Measurements from ENCODE around the gene DNAJC9. TPM values are rescaled to one million over a fixed set of nuclear protein-coding genes. Genes with fewer than 3 reads are reported as not detected.

DNAJC9 gene
- total and polyA plus RNA-seq, 5 experiments from 2014 or later, result 27.5 to 30.8 (median 28.5) TPM

GRCh38 chr10:73233883-73234282, 13.2 kb downstream of the DNAJC9 start:
- Mint-ChIP-seq H3K27me3 (no peaks in the 10 kb centered on the region), H3K4me1 (no peaks in the 10 kb centered on the region), H3K36me3 (peaks cover 0 to 53% (median 1%) of the 10 kb centered on the region in 3 donors), H3K4me3 (no peak overlapping the region), H3K27ac (no peak overlapping the region), H3K9me3 (no peaks in the 10 kb centered on the region)
- ATAC-seq, result no peak
- DNase-seq, result no peak
- POLR2A ChIA-PET, result interaction anchor here (0.6 kb wide), 1 partner anchor 104 kb away, joined by 4 read pairs; no protein-coding TSS in a partner anchor

GRCh38 chr10:73232887-73233286, 14.2 kb downstream of the DNAJC9 start:
- no peak for DNase-seq
- POLR2A ChIA-PET, result no interaction called here
- no peaks in the 10 kb centered on the region for H3K27me3 Mint-ChIP-seq
- H3K36me3 Mint-ChIP-seq, result peaks cover 0 to 55% (median 1%) of the 10 kb centered on the region in 3 donors
- H3K9me3 Mint-ChIP-seq, result no peaks in the 10 kb centered on the region
- H3K4me3 Mint-ChIP-seq, result no peak overlapping the region
- peak overlapping the region in 6 of 10 donors; percentile 0 to 66 (median 47) for H3K27ac Mint-ChIP-seq
- no peaks in the 10 kb centered on the region for H3K4me1 Mint-ChIP-seq
- ATAC-seq, result no peak

DNA sequence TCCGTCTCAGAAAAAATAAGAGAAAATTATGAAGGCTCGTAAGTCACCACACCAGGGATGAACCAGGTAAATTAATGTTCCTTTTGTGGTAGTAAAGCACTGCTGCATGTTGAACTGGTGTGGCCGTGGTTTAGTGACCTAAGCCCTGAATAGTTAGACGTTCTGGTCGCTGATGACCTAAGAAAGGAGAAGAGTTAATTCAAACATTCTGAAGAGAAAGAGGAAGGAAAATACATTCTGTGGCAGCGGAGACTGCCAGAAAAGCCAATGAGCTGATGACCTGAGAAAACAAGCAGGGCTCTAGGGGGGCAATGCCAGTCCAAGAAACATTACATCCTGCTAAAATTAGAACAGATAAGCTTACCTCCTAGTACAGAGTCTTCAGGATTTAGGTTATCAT, 17.5 kb downstream of the DNAJC9 start:
- peaks cover 0 to 37% (median 1%) of the 10 kb centered on the region in 3 donors for H3K36me3 Mint-ChIP-seq
- ATAC-seq (no peak), DNase-seq (no peak)
- no peak overlapping the region for H3K4me3 Mint-ChIP-seq
- no peaks in the 10 kb centered on the region for H3K9me3 Mint-ChIP-seq
- POLR2A ChIA-PET, result no interaction called here
- H3K27ac Mint-ChIP-seq, result peak overlapping the region in 3 of 10 donors; percentile 28 to 58 (median 46)
- no peaks in the 10 kb centered on the region for H3K4me1 Mint-ChIP-seq
- no peaks in the 10 kb centered on the region for H3K27me3 Mint-ChIP-seq

DNA sequence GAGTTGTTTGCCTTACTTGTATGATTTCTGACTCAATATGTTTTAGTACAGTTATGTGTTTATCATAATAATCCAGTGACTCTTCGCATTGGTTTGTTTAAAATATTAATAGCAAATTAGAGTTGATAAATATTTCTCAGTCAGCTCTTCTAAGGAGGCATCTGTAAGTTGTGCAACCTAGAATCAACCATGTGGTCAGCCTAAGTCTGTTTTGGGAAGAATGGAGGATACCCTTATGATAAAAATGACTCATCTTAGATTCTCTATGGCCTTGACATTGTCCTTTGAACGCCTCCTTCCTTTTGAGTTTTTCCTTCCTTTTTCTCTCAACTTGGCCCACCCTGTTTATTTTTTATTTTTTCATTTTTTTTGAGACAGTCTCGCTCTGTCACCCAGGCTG, 18.8 kb downstream of the DNAJC9 start:
- H3K9me3 Mint-ChIP-seq, result no peaks in the 10 kb centered on the region
- H3K4me1 Mint-ChIP-seq, result no peaks in the 10 kb centered on the region
- H3K27ac Mint-ChIP-seq, result peak overlapping the region in 1 of 10 donors; percentile 46
- POLR2A ChIA-PET, result no interaction called here
- no peak for DNase-seq
- H3K36me3 Mint-ChIP-seq, result peaks cover 0 to 26% (median 0%) of the 10 kb centered on the region in 3 donors
- ATAC-seq, result no peak
- no peak overlapping the region for H3K4me3 Mint-ChIP-seq
- H3K27me3 Mint-ChIP-seq, result no peaks in the 10 kb centered on the region

DNA sequence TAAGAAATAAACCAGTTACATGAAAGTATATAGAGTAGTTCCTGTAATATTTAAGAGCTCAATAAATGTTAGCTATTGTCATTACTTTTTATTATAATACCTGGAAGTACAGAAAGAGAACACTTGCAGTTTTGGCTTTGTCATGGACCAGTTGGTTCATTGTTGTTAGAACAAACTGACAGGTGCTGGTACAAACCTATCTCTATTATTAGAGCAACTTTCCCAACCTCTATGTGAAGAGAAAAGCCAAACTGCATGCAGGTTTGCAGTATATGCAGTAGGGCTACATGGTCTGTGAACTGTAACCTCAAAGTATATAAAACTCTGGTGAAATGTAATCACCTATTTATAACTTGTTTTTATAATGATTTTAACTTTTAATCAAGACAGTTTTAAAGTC, 20.4 kb downstream of the DNAJC9 start:
- POLR2A ChIA-PET, result no interaction called here
- Mint-ChIP-seq H3K9me3 (no peaks in the 10 kb centered on the region), H3K27ac (no peak overlapping the region), H3K4me1 (no peaks in the 10 kb centered on the region), H3K27me3 (no peaks in the 10 kb centered on the region), H3K4me3 (no peak overlapping the region), H3K36me3 (peaks cover 0 to 26% (median 0%) of the 10 kb centered on the region in 3 donors)
- ATAC-seq (no peak), DNase-seq (no peak)

GRCh38 chr10:73225518-73225917, 21.5 kb downstream of the DNAJC9 start:
- ATAC-seq (no peak), DNase-seq (no peak)
- Mint-ChIP-seq H3K36me3 (peaks cover 0 to 25% (median 0%) of the 10 kb centered on the region in 3 donors), H3K27me3 (no peaks in the 10 kb centered on the region), H3K27ac (no peak overlapping the region), H3K9me3 (no peaks in the 10 kb centered on the region), H3K4me3 (no peak overlapping the region), H3K4me1 (no peaks in the 10 kb centered on the region)
- POLR2A ChIA-PET, result no interaction called here

DNA sequence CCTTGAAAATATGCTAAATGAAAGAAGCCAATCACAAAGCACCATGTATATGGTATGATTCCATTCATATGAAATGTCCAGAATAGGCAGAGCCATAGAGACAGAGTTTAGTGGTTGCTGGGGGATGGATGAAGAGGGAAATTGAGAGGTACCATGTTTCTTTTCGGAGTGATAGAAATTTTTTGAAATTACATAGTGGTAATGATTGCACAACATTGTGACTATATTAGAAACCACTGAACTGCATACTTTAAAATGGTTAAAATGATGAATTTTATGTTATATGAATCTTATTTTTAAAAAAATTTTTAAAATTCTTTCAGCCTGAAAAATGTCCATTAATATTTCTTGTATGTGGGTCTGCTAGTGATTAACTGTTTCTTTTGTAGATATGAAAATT, 26.1 kb downstream of the DNAJC9 start:
- Mint-ChIP-seq H3K27me3 (no peaks in the 10 kb centered on the region), H3K9me3 (peaks cover 0 to 4% (median 0%) of the 10 kb centered on the region in 9 donors), H3K4me3 (no peak overlapping the region), H3K4me1 (no peaks in the 10 kb centered on the region), H3K27ac (no peak overlapping the region), H3K36me3 (peaks cover 14 to 43% (median 24%) of the 10 kb centered on the region in 3 donors)
- DNase-seq (no peak), ATAC-seq (no peak)
- POLR2A ChIA-PET, result no interaction called here

GRCh38 chr10:73219384-73219783, 27.7 kb downstream of the DNAJC9 start:
- Mint-ChIP-seq H3K27me3 (no peaks in the 10 kb centered on the region), H3K9me3 (peaks cover 0 to 5% (median 0%) of the 10 kb centered on the region in 9 donors), H3K4me3 (no peak overlapping the region), H3K27ac (no peak overlapping the region), H3K4me1 (peaks cover 0 to 1% (median 0%) of the 10 kb centered on the region in 4 donors), H3K36me3 (peaks cover 16 to 53% (median 32%) of the 10 kb centered on the region in 3 donors)
- ATAC-seq, result no peak
- POLR2A ChIA-PET, result no interaction called here
- no peak for DNase-seq

GRCh38 chr10:73218431-73219191, 28.4 kb downstream of the DNAJC9 start:
- Mint-ChIP-seq H3K4me1 (peaks cover 0 to 2% (median 0%) of the 10 kb centered on the region in 4 donors), H3K27me3 (no peaks in the 10 kb centered on the region), H3K36me3 (peaks cover 16 to 60% (median 39%) of the 10 kb centered on the region in 3 donors), H3K9me3 (peaks cover 0 to 5% (median 0%) of the 10 kb centered on the region in 9 donors), H3K27ac (no peak overlapping the region), H3K4me3 (no peak overlapping the region)
- peak in 1 of 10 donors; percentile 1 for DNase-seq
- POLR2A ChIA-PET, result no interaction called here
- ATAC-seq, result no peak

DNA sequence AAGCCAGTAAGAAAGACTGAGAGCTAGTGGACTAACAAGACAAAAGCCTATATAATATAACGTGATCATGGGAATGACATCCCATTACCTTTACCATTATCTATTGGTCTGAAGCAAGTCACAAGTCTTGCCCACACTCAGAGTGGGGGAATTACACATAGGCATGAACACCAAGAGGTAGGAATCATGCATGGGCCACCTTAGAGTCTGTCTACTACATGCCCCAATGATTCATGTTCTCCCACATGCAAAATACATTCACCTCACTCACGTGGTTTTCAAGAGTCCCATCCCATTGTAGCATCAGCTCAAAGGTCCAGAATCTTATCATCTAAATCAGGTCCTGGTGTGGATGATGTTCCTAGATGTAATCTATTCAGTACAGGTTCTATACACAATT, 29.4 kb downstream of the DNAJC9 start:
- Mint-ChIP-seq H3K27me3 (no peaks in the 10 kb centered on the region), H3K27ac (no peak overlapping the region), H3K4me3 (no peak overlapping the region), H3K9me3 (peaks cover 0 to 5% (median 0%) of the 10 kb centered on the region in 9 donors), H3K36me3 (peaks cover 16 to 69% (median 49%) of the 10 kb centered on the region in 3 donors), H3K4me1 (peaks cover 0 to 3% (median under 1%) of the 10 kb centered on the region in 4 donors)
- no peak for DNase-seq
- POLR2A ChIA-PET, result no interaction called here
- no peak for ATAC-seq

DNA sequence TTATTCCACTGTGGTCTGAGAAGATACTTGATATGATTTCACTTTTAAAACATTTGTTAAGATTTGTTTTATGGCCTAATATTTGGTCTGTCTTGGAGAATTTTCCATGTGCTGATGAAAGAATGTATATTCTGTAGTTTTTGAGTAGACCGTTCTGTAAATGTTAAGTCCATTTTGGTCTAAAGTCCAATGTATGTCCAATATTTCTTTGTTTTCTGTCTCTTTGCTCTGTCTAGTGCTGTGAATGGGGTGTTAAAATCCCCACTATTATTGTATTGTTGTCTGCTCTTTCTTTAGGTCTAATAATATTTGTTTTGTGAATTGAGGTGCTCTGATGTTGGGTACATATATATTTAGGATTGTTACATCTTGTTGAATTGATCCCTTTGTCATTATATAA, 31.3 kb downstream of the DNAJC9 start:
- Mint-ChIP-seq H3K27me3 (no peaks in the 10 kb centered on the region), H3K36me3 (peaks cover 16 to 67% (median 58%) of the 10 kb centered on the region in 3 donors), H3K27ac (no peak overlapping the region), H3K4me3 (no peak overlapping the region), H3K4me1 (peaks cover 0 to 3% (median under 1%) of the 10 kb centered on the region in 4 donors), H3K9me3 (peaks cover 0 to 5% (median 0%) of the 10 kb centered on the region in 9 donors)
- POLR2A ChIA-PET, result no interaction called here
- no peak for DNase-seq
- ATAC-seq, result no peak

DNA sequence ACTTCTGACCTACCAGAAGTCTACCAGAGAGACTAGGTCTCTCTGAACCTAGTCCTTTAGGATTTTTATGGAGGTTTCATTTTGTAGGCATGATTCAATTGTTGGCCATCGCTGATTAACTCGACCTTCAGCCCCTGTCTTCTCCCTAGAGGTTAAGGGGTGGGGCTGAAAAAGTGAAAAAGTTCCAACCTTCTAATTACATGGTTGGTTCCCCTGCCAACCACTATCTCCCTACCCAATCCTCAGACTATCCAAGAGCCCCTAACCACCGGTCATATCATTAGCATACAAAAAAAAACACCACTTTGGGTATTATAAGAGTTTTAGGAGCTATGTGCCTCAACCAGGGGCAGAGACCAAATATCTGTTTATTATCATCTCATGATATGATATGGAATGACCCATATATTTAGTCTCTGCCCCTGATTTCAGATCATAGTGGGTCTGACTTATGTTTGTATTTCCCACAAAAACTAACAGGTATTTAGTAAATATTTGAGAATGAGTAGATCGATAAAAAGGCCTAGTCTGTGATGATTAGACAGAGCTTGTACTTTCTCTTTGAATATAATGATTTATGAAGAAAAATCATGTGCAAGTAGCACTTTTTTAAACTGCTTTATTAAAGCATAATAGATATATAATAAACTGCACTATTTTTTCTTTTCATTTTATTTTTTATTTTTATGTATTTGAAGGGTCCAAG, 35.8 kb downstream of the DNAJC9 start:
- POLR2A ChIA-PET, result no interaction called here
- peaks cover 5 to 50% (median 40%) of the 10 kb centered on the region in 3 donors for H3K36me3 Mint-ChIP-seq
- ATAC-seq (no peak), DNase-seq (no peak)
- H3K27me3 Mint-ChIP-seq, result no peaks in the 10 kb centered on the region
- peaks cover 0 to 3% (median under 1%) of the 10 kb centered on the region in 4 donors for H3K4me1 Mint-ChIP-seq
- H3K4me3 Mint-ChIP-seq, result no peak overlapping the region
- no peak overlapping the region for H3K27ac Mint-ChIP-seq
- peaks cover 0 to 2% (median 0%) of the 10 kb centered on the region in 9 donors for H3K9me3 Mint-ChIP-seq

GRCh38 chr10:73210395-73211105, 36.5 kb downstream of the DNAJC9 start:
- Mint-ChIP-seq H3K4me1 (peaks cover 0 to 3% (median under 1%) of the 10 kb centered on the region in 4 donors), H3K27ac (no peak overlapping the region), H3K36me3 (peaks cover 7 to 43% (median 40%) of the 10 kb centered on the region in 3 donors), H3K4me3 (no peak overlapping the region), H3K9me3 (peaks cover 0 to 5% (median 0%) of the 10 kb centered on the region in 9 donors), H3K27me3 (no peaks in the 10 kb centered on the region)
- POLR2A ChIA-PET, result no interaction called here
- DNase-seq (no peak), ATAC-seq (no peak)

Measured in naive thymus-derived CD8-positive, alpha-beta T cell (primary cell).